IMR-90 (cell line): ENCODE measurements around the gene SUN5. TPM values are rescaled to one million over a fixed set of nuclear protein-coding genes. Genes with fewer than 3 reads are reported as not detected.

Experiments
- ATAC-seq: fragments of 200-7000 bp; cut with Tn5 transposase; 2 replicates; pipeline ENCODE4 v1.9.1; 2020; ENCODE audit warnings: low read depth, mild to moderate bottlenecking, moderate library complexity
- BruUV-seq: library from RNA; stranded (reverse); fragments of 400-500 nt; replicated peaks from 2 replicates; lab custom pipeline; 2021; lab: Mats Ljungman, UMichigan
- CTCF ChIA-PET: fragments of 300-600 bp; formaldehyde crosslinking; extraction: SDS; loops from one replicate; lab custom pipeline; 2021; ENCODE audit warnings: antibody characterized with exemption; lab: Yijun Ruan, JAX
- POLR2A ChIA-PET: fragments of 300-600 bp; sonication (Branson Sonifier 250); formaldehyde crosslinking; loops from one replicate; lab custom pipeline; 2022; ENCODE audit warnings: antibody characterized with exemption; ENCODE audit not compliant: unreplicated experiment; lab: Charles Lee
- DNase-seq: peaks from one replicate; pipeline ENCODE4 v3.0.0; 2013
- H2AFZ ChIP-seq: replicated peaks from 2 replicates; pipeline ENCODE3; 2013; ENCODE audit warnings: low read length, mild to moderate bottlenecking; ENCODE audit not compliant: poor library complexity
- H2AK5ac ChIP-seq: 2 replicates; pipeline ENCODE4 v1.6.1; 2013; ENCODE audit warnings: low read depth, low read length, inconsistent platforms
- H2AK9ac ChIP-seq: replicated peaks from 2 replicates; pipeline ENCODE3; 2013; ENCODE audit warnings: mild to moderate bottlenecking, low read depth, low read length, moderate library complexity; ENCODE audit not compliant: poor library complexity
- H2BK120ac ChIP-seq: 2 replicates; pipeline ENCODE4 v1.6.1; 2013; ENCODE audit warnings: low read depth, low read length, inconsistent platforms
- H2BK15ac ChIP-seq: 3 replicates; pipeline ENCODE4 v1.6.1; 2013; ENCODE audit warnings: low read depth, low read length, inconsistent platforms
- H2BK20ac ChIP-seq: 2 replicates; pipeline ENCODE4 v1.6.1; 2013; ENCODE audit warnings: low read depth, mild to moderate bottlenecking, inconsistent platforms, low read length, moderate library complexity
- H2BK5ac ChIP-seq: 2 replicates; pipeline ENCODE4 v1.6.1; 2013; ENCODE audit warnings: mild to moderate bottlenecking, low read depth, low read length, inconsistent platforms; ENCODE audit not compliant: poor library complexity, severe bottlenecking
- H3K14ac ChIP-seq: replicated peaks from 2 replicates; pipeline ENCODE4 v1.6.1; 2013; ENCODE audit warnings: low read depth, low read length, inconsistent platforms
- H3K18ac ChIP-seq: 2 replicates; pipeline ENCODE4 v1.6.1; 2013; ENCODE audit warnings: low read depth, low read length, control low read depth
- H3K23ac ChIP-seq: 2 replicates; pipeline ENCODE4 v1.6.1; 2013; ENCODE audit warnings: low read depth, low read length, inconsistent platforms
- H3K27ac ChIP-seq: 2 replicates; pipeline ENCODE4 v1.5.1; 2013; ENCODE audit warnings: mild to moderate bottlenecking, control low read depth, low read length; ENCODE audit not compliant: insufficient read depth
- H3K27me3 ChIP-seq: 2 replicates; pipeline ENCODE4 v1.6.1; 2013; ENCODE audit warnings: low read length; ENCODE audit not compliant: control insufficient read depth, insufficient read depth
- H3K36me3 ChIP-seq: 2 replicates; pipeline ENCODE4 v1.6.1; 2013; ENCODE audit warnings: low read length, mixed read lengths; ENCODE audit not compliant: control insufficient read depth, insufficient read depth
- H3K4ac ChIP-seq: 2 replicates; pipeline ENCODE4 v1.6.1; 2013; ENCODE audit warnings: low read depth, low read length, inconsistent platforms
- H3K4me1 ChIP-seq: 2 replicates; pipeline ENCODE4 v1.6.1; 2013; ENCODE audit warnings: low read length, mixed read lengths; ENCODE audit not compliant: control insufficient read depth, insufficient read depth
- H3K4me2 ChIP-seq: 2 replicates; pipeline ENCODE4 v1.6.1; 2013; ENCODE audit warnings: low read depth, mild to moderate bottlenecking, control low read depth, low read length, moderate library complexity
- H3K4me3 ChIP-seq: 2 replicates; pipeline ENCODE4 v1.5.1; 2013; ENCODE audit warnings: low read depth, mild to moderate bottlenecking, control low read depth, low read length, moderate library complexity; ENCODE audit not compliant: insufficient read depth
- H3K56ac ChIP-seq: 2 replicates; pipeline ENCODE4 v1.6.1; 2013; ENCODE audit warnings: low read length, inconsistent platforms; ENCODE audit not compliant: insufficient read depth; ENCODE audit errors: extremely low read depth
- H3K79me1 ChIP-seq, 2 experiments: 2 replicates each; pipeline ENCODE4 v1.6.1; 2013; ENCODE audit warnings: low read length in 2 of 2, inconsistent platforms in 1 of 2, low read depth in 1 of 2
- H3K9ac ChIP-seq: 2 replicates; pipeline ENCODE4 v1.6.1; 2013; ENCODE audit warnings: low read depth, low read length, control low read depth
- H3K9me1 ChIP-seq: 2 replicates; pipeline ENCODE4 v1.6.1; 2013; ENCODE audit warnings: low read length, inconsistent platforms; ENCODE audit not compliant: insufficient read depth
- H3K9me3 ChIP-seq: 2 replicates; pipeline ENCODE4 v1.6.1; 2013; ENCODE audit warnings: low read length; ENCODE audit not compliant: control insufficient read depth, insufficient read depth
- H4K20me1 ChIP-seq: 2 replicates; pipeline ENCODE4 v1.6.1; 2013; ENCODE audit warnings: low read length, inconsistent platforms; ENCODE audit not compliant: insufficient read depth
- H4K5ac ChIP-seq: 2 replicates; pipeline ENCODE4 v1.6.1; 2013; ENCODE audit warnings: mild to moderate bottlenecking, low read depth, low read length, control low read depth
- H4K8ac ChIP-seq, 2 experiments: 2 replicates each; pipeline ENCODE4 v1.6.1; 2013; ENCODE audit warnings: low read depth in 2 of 2, low read length in 2 of 2, control low read depth in 1 of 2, inconsistent platforms in 1 of 2
- H4K91ac ChIP-seq: 2 replicates; pipeline ENCODE4 v1.6.1; 2013; ENCODE audit warnings: low read depth, low read length, inconsistent platforms; ENCODE audit not compliant: insufficient read depth
- CHD1 ChIP-seq: IDR thresholded peaks from 2 replicates; pipeline ENCODE4 v1.6.1; 2012; ENCODE audit warnings: low read depth, low read length, improper control_type of control experiment
- CTCF ChIP-seq: conservative IDR thresholded peaks from 2 replicates; pipeline ENCODE4 v1.5.1; 2012; ENCODE audit warnings: mild to moderate bottlenecking, low read depth, low read length, improper control_type of control experiment
- FOS ChIP-seq: fragments of 150-350 bp; IDR thresholded peaks from 2 replicates; pipeline ENCODE4 v1.6.1; 2016; ENCODE audit warnings: low read depth, low read length
- NFE2L2 ChIP-seq: fragments of 150-350 bp; IDR thresholded peaks from 2 replicates; pipeline ENCODE4 v1.6.1; 2016; ENCODE audit warnings: low read depth, mild to moderate bottlenecking, low read length
- RAD21 ChIP-seq: IDR thresholded peaks from 2 replicates; pipeline ENCODE4 v1.6.1; 2012; ENCODE audit warnings: low read length, improper control_type of control experiment
- RFX5 ChIP-seq: IDR thresholded peaks from 2 replicates; pipeline ENCODE4 v1.8.0; 2012; ENCODE audit warnings: low read depth, mild to moderate bottlenecking, low read length, moderate library complexity
- USF2 ChIP-seq: fragments of 150-350 bp; IDR thresholded peaks from 2 replicates; pipeline ENCODE4 v1.6.1; 2017; ENCODE audit warnings: mild to moderate bottlenecking, antibody characterized with exemption, low read length, low read depth
- WGBS, 2 experiments: methylation state at CpG; one replicate each; pipeline versions ENCODE4 v1.1.5 to v1.1.7; 2013; ENCODE audit warnings: missing lambda C conversion rate in 2 of 2; ENCODE audit not compliant: insufficient read length in 1 of 2; ENCODE audit errors: extremely low coverage in 2 of 2; 5-methylcytosine and 5-hydroxymethylcytosine counted together
- dilution Hi-C: fragments of 300-500 bp; cut with HindIII; formaldehyde crosslinking; loops from one replicate; pipeline ENCODE4 v1.14.3; 2018; ENCODE audit warnings: low sequenced_read_pairs; ENCODE audit not compliant: unreplicated experiment
- in situ Hi-C: fragments of 300-500 bp; cut with MboI; formaldehyde crosslinking; loops from 3 replicates; pipeline ENCODE4 v1.14.3; 2019; ENCODE audit warnings: low sequenced_read_pairs, inconsistent platforms, mixed read lengths
- intact Hi-C: fragments of 100-400 bp; cut with micrococcal nuclease; formaldehyde crosslinking; loops from 2 replicates; pipeline ENCODE4 v1.10.0; 2022
- polyA plus RNA-seq, 3 experiments: library from polyadenylated mRNA; depleted of rRNA; stranded (reverse); fragments of >200 nt; gene quantifications; 2 replicates each; pipeline ENCODE4 v1.2.3, GENCODE V29; 2012; ENCODE audit warnings: low replicate concordance in 1 of 3
- total RNA-seq: library from RNA; depleted of rRNA; stranded (reverse); fragments of >200 nt; gene quantifications from 2 replicates; pipeline ENCODE4 v1.2.3, GENCODE V29; 2012

Gene SUN5
- total and polyA plus RNA-seq, 2 of the 4 experiments (the other 2 are of a cell fraction), result not detected

GRCh38 chr20:32988008-32988407 is 16.2 kb downstream of the SUN5 start:
- BruUV-seq, result no TSS peak
- in situ Hi-C loops (no loop called here), intact Hi-C loops (no loop called here), dilution Hi-C loops (no loop called here)
- no peak overlapping the region for H3K4me2 ChIP-seq
- no peak overlapping the region for H2BK5ac ChIP-seq
- no peak overlapping the region for H3K9ac ChIP-seq
- H3K14ac ChIP-seq, result no peak overlapping the region
- no peak overlapping the region for H2AFZ ChIP-seq
- TF ChIP-seq USF2, result no peak
- TF ChIP-seq RFX5, result no peak
- no peak for TF ChIP-seq CTCF
- no peak for TF ChIP-seq NFE2L2
- no peak for TF ChIP-seq FOS
- no peak for TF ChIP-seq RAD21
- TF ChIP-seq CHD1, result no peak
- H4K91ac ChIP-seq, result no peak overlapping the region
- H3K4me1 ChIP-seq, result no peaks in the 10 kb centered on the region
- peaks cover 5% of the 10 kb centered on the region for H3K27me3 ChIP-seq
- no peaks in the 10 kb centered on the region for H3K9me3 ChIP-seq
- ChIA-PET POLR2A (no interaction called here), CTCF (no interaction called here)
- no peak overlapping the region for H3K23ac ChIP-seq
- no peak overlapping the region for H3K27ac ChIP-seq
- H3K9me1 ChIP-seq, result no peaks in the 10 kb centered on the region
- no peak overlapping the region for H3K56ac ChIP-seq
- no peak overlapping the region for H3K4ac ChIP-seq
- H2BK120ac ChIP-seq, result no peak overlapping the region
- H4K20me1 ChIP-seq, result no peaks in the 10 kb centered on the region
- H2AK9ac ChIP-seq, result no peak overlapping the region
- no peak for ATAC-seq
- H2BK15ac ChIP-seq, result no peak overlapping the region
- H3K79me1 ChIP-seq, result no peaks in the 10 kb centered on the region
- H3K36me3 ChIP-seq, result no peaks in the 10 kb centered on the region
- no peak overlapping the region for H2BK20ac ChIP-seq
- no peak overlapping the region for H2AK5ac ChIP-seq
- H3K18ac ChIP-seq, result no peak overlapping the region
- no peak overlapping the region for H4K8ac ChIP-seq
- 68% methylated on average over 8 of the region's 16 CpGs; no CpG with 5 or more reads in 1 of the 2 experiments for WGBS, 2 experiments
- H4K5ac ChIP-seq, result no peak overlapping the region
- no peak overlapping the region for H3K4me3 ChIP-seq
- no peak for DNase-seq
